ENCODE data around the gene EXOSC7.

GRCh38 chr3:44987332-44987731 lies 11.3 kb downstream of the EXOSC7 start:
- no peak for TF ChIP-seq CTCF (conservative IDR thresholded peaks at IDR 0.05; ENCODE audit: low read depth, low read length)
- no peak for TF ChIP-seq POLR2A (IDR thresholded peaks at IDR 0.05; ENCODE audit: low read depth, low read length)
- no peak for TF ChIP-seq RFX5 (IDR thresholded peaks at IDR 0.05; ENCODE audit: low read depth, low read length)
- TF ChIP-seq RAD21 (IDR thresholded peaks at IDR 0.05; ENCODE audit: low read length): no peak
- no peak for TF ChIP-seq SMC3 (IDR thresholded peaks at IDR 0.05; ENCODE audit: low read depth, low read length)
- TF ChIP-seq MXI1 (IDR thresholded peaks at IDR 0.05; ENCODE audit: borderline replicate concordance, low read depth, low read length): no peak
- no peak for TF ChIP-seq CEBPB (IDR thresholded peaks at IDR 0.05; ENCODE audit: low read depth, low read length)
- no peak for TF ChIP-seq MAZ (IDR thresholded peaks at IDR 0.05; ENCODE audit: borderline replicate concordance, low read depth, low read length)
- TF ChIP-seq BHLHE40 (IDR thresholded peaks at IDR 0.05; ENCODE audit: low read depth, low read length): no peak
- TF ChIP-seq FOS (IDR thresholded peaks at IDR 0.05; ENCODE audit: low read depth, low read length): no peak
- TF ChIP-seq NFE2L2 (IDR thresholded peaks at IDR 0.05; ENCODE audit: low read depth, low read length): no peak
- TF ChIP-seq USF2 (IDR thresholded peaks at IDR 0.05; ENCODE audit: low read depth, low read length): no peak

All from IMR-90 (cell line).